HG03558 (cell line): ENCODE results near the gene HOXD10.

Experiments
- ATAC-seq: cut with Tn5 transposase; IDR thresholded peaks from one replicate; pipeline ENCODE4 v1.9.1; 2021; ENCODE audit warnings: moderate number of reproducible peaks; ENCODE audit not compliant: unreplicated experiment; ENCODE audit errors: extremely low read depth

HOXD10 gene

GRCh38 chr2:176120364-176121189, 4.0 kb downstream of the HOXD10 start:
- no peak for ATAC-seq

GRCh38 chr2:176121190-176122051, 4.8 kb downstream of the HOXD10 start:
- no peak for ATAC-seq

GRCh38 chr2:176122052-176122682, 5.6 kb downstream of the HOXD10 start:
- ATAC-seq, result no peak

- no peak for ATAC-seq
Measured at GRCh38 chr2:176122683-176123410, 6.3 kb downstream of the HOXD10 start, which contains the start of gene HOXD9. Gene HOXD9, plus strand, starts transcription at chr2:176122719. Its CDS starts 50 bp downstream, at chr2:176122769.

- ATAC-seq, result no peak
Measured at GRCh38 chr2:176123411-176124109, 7.0 kb downstream of the HOXD10 start.

- no peak for ATAC-seq
Measured at GRCh38 chr2:176124110-176124946, 7.8 kb downstream of the HOXD10 start.

- ATAC-seq, result no peak
Measured at GRCh38 chr2:176124947-176125771, 8.6 kb downstream of the HOXD10 start.

- ATAC-seq, result no peak
Measured at GRCh38 chr2:176125772-176126054, 9.1 kb downstream of the HOXD10 start.

GRCh38 chr2:176126929-176127773, 10.6 kb downstream of the HOXD10 start:
- no peak for ATAC-seq

GRCh38 chr2:176127774-176128072, 11.1 kb downstream of the HOXD10 start:
- ATAC-seq, result no peak

GRCh38 chr2:176128172-176128981, 11.8 kb downstream of the HOXD10 start:
- no peak for ATAC-seq

- ATAC-seq, result no peak
Measured at GRCh38 chr2:176128982-176129796, 12.6 kb downstream of the HOXD10 start, which contains the start of gene HOXD8. Gene HOXD8, plus strand, starts transcription at chr2:176129705. Its CDS starts 662 bp downstream, at chr2:176130367.

GRCh38 chr2:176129813-176130146, 13.2 kb downstream of the HOXD10 start:
- no peak for ATAC-seq

- no peak for ATAC-seq
Measured at GRCh38 chr2:176130147-176130956, 13.8 kb downstream of the HOXD10 start.
